BE2C (cell line): ENCODE measurements around the gene C11orf87. TPM values are rescaled to one million over a fixed set of nuclear protein-coding genes. Genes with fewer than 3 reads are reported as not detected.

ENCODE experiments used
- DNase-seq: peaks from one replicate; pipeline ENCODE4 v3.0.0-alpha.2; 2020
- H3K27me3 ChIP-seq: fragments of 250-450 bp; sonication (Bioruptor Pico); 2 replicates; pipeline ENCODE4 v1.5.1; 2020; ENCODE audit warnings: mild to moderate bottlenecking
- H3K36me3 ChIP-seq: fragments of 250-450 bp; sonication (Bioruptor Pico); 2 replicates; pipeline ENCODE4 v1.5.1; 2020; ENCODE audit warnings: mild to moderate bottlenecking
- H3K4me1 ChIP-seq: fragments of 250-450 bp; sonication (Bioruptor Pico); 2 replicates; pipeline ENCODE4 v1.5.1; 2020
- H3K4me3 ChIP-seq: 2 replicates; pipeline ENCODE4 v1.5.1; 2011; ENCODE audit warnings: low read depth, low read length
- H3K9me3 ChIP-seq: fragments of 250-450 bp; sonication (Bioruptor Pico); 2 replicates; pipeline ENCODE4 v1.5.1; 2020
- polyA plus RNA-seq: library from polyadenylated mRNA; unstranded; fragments of >200 nt; gene quantifications from one replicate; pipeline ENCODE4 v1.2.1, GENCODE V29; 2012; ENCODE audit warnings: low read depth, missing spikeins; ENCODE audit not compliant: insufficient read length, insufficient read depth
- TF ChIP-seq, protein P1 (sequence below): IDR thresholded peaks from 2 replicates; pipeline ENCODE4 v1.5.1; 2012; ENCODE audit warnings: mild to moderate bottlenecking, low read depth, low read length

The C11orf87 gene
- 0.09 TPM for polyA plus RNA-seq

- Histone ChIP-seq H3K9me3 (no peaks in the 10 kb centered on the region), H3K27me3 (peaks cover 42% of the 10 kb centered on the region), H3K4me1 (no peaks in the 10 kb centered on the region), H3K36me3 (no peaks in the 10 kb centered on the region), H3K4me3 (peak within 1 kb of the TSS; percentile 45)
- DNase-seq = peak; percentile 31
- TF ChIP-seq, protein P1, sequence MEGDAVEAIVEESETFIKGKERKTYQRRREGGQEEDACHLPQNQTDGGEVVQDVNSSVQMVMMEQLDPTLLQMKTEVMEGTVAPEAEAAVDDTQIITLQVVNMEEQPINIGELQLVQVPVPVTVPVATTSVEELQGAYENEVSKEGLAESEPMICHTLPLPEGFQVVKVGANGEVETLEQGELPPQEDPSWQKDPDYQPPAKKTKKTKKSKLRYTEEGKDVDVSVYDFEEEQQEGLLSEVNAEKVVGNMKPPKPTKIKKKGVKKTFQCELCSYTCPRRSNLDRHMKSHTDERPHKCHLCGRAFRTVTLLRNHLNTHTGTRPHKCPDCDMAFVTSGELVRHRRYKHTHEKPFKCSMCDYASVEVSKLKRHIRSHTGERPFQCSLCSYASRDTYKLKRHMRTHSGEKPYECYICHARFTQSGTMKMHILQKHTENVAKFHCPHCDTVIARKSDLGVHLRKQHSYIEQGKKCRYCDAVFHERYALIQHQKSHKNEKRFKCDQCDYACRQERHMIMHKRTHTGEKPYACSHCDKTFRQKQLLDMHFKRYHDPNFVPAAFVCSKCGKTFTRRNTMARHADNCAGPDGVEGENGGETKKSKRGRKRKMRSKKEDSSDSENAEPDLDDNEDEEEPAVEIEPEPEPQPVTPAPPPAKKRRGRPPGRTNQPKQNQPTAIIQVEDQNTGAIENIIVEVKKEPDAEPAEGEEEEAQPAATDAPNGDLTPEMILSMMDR = no peak
Measured at GRCh38 chr11:109421981-109422869, at the start of gene C11orf87. Gene C11orf87, plus strand, starts transcription at chr11:109422190. Its CDS starts 1,444 bp downstream, at chr11:109423634.

DNA sequence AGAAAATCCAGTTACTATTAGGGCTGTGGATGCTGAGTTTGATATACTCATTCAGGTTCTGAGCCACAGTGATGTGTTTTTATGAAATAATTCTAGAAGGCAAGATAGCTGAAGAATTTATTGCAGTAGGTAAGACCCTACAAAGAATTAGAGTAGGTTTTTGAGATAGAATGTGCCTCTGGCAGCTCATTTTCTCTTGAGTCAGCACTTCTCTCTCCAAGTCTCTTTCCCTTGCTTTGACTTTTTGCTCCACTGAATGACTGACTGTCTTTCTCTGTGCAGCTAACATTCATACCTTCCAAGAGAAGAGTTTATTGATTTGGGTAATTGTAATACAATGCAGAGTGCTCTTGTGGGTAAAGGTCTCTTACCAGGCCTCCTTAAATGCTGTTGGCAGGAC, 48.0 kb upstream of the C11orf87 start:
- H3K27me3 ChIP-seq = no peaks in the 10 kb centered on the region
- no peaks in the 10 kb centered on the region for H3K4me1 ChIP-seq
- no peaks in the 10 kb centered on the region for H3K36me3 ChIP-seq
- DNase-seq = no peak
- H3K9me3 ChIP-seq = no peaks in the 10 kb centered on the region
- TF ChIP-seq, protein P1 = no peak
- no peak overlapping the region for H3K4me3 ChIP-seq

DNA sequence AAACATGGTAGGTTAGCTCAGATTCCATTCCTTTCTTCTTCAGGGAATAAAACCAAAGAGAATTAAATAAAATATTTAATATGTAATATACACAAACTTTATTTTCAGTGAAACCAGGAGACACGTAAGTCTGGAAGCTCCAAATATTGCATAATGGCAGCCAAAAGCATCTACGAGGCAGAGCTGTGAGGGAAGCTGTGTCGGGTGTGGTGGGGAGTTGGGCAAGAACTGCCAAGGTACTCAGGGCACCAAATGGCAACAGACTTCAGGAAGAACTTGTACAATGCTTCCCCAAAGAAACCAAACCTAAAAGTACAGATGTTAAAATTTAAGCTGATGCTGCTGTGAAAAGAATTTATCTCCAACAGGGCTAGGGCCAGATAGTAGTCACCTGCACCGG, 47.5 kb upstream of the C11orf87 start:
- TF ChIP-seq, protein P1 = no peak

DNA sequence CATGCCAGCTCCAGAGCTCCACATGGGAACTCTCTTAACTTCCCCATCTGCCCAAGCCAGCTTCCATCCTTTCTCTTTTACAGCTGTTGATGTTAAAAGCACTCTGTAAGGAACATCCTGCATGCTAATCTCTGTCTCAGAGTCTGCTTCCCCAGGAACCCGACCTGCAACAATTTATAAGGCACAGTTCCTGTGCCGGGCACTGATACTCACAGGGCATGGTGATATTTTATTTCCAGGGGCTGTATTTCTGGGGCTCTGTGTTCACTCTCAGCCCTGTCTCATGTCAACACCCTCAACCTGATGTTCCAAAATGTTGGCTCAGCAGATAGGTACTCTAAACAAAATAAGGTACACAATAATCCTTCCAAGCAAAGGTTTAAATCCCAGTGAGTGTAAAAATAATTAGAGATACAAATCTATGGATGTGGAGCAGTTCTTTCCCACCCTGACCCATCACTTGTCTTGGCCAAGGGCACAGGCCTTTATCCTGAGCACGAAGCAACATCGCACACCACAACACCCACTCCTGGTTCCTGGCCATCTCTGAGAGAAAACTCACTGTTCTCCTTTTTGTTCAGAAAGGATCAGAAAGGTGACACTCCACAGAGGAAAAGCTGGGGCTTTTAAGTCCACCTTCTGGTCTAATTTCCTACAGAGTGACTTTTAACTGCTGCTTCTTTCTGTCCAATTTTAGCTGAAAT, 44.8 kb upstream of the C11orf87 start:
- Histone ChIP-seq H3K9me3 (no peaks in the 10 kb centered on the region), H3K36me3 (no peaks in the 10 kb centered on the region), H3K4me1 (no peaks in the 10 kb centered on the region), H3K27me3 (no peaks in the 10 kb centered on the region), H3K4me3 (no peak overlapping the region)
- DNase-seq = no peak
- TF ChIP-seq, protein P1 = no peak

More for the DNA sequence above, 47.5 kb upstream of the C11orf87 start:
- no peak overlapping the region for H3K4me3 ChIP-seq
- H3K36me3 ChIP-seq = no peaks in the 10 kb centered on the region
- H3K27me3 ChIP-seq = no peaks in the 10 kb centered on the region
- no peaks in the 10 kb centered on the region for H3K9me3 ChIP-seq
- no peak for DNase-seq
- H3K4me1 ChIP-seq = no peaks in the 10 kb centered on the region

GRCh38 chr11:109378034-109378433, 44.0 kb upstream of the C11orf87 start:
- Histone ChIP-seq H3K36me3 (no peaks in the 10 kb centered on the region), H3K9me3 (no peaks in the 10 kb centered on the region), H3K4me1 (no peaks in the 10 kb centered on the region), H3K27me3 (no peaks in the 10 kb centered on the region), H3K4me3 (no peak overlapping the region)
- TF ChIP-seq, protein P1 = no peak
- no peak for DNase-seq
